Spleen (tissue), 11 donors: ENCODE results near the gene GLDC. TPM values are rescaled to one million over a fixed set of nuclear protein-coding genes. Genes with fewer than 3 reads are reported as not detected.

Source experiments
- DNase-seq: peaks from one replicate; pipeline ENCODE4 v3.0.0-alpha.2; 2020
- H3K27ac ChIP-seq, 8 donors: fragments of 200-600 bp; sonication (generic) in 7 of 8; 1 replicate in 4 of 8; 2 replicates in 4 of 8; pipeline versions ENCODE4 v1.5.0 to v1.8.0; 2016 to 2021; ENCODE audit warnings: inconsistent platforms in 4 of 8, mild to moderate bottlenecking in 4 of 8, moderate library complexity in 1 of 8
- H3K27me3 ChIP-seq, 7 donors: fragments of 200-600 bp; sonication (generic) in 6 of 7; replicated peaks in 1 of 7; 1 replicate in 4 of 7; 2 replicates in 3 of 7; pipeline versions ENCODE4 v1.5.0 to v1.8.0; 2016 to 2021; ENCODE audit warnings: inconsistent platforms in 3 of 7, mild to moderate bottlenecking in 1 of 7
- H3K36me3 ChIP-seq, 6 donors: fragments of 200-600 bp; sonication (generic) in 5 of 6; 1 replicate in 4 of 6; 2 replicates in 2 of 6; pipeline versions ENCODE4 v1.5.0 to v1.8.0; 2016 to 2021; ENCODE audit warnings: inconsistent platforms in 2 of 6
- H3K4me1 ChIP-seq, 6 donors: fragments of 200-600 bp; sonication (generic) in 5 of 6; 1 replicate in 3 of 6; 2 replicates in 3 of 6; pipeline versions ENCODE4 v1.5.0 to v1.8.0; 2016 to 2021; ENCODE audit warnings: inconsistent platforms in 3 of 6
- H3K4me3 ChIP-seq, 8 donors: fragments of 200-600 bp; sonication (generic) in 7 of 8; 1 replicate in 4 of 8; 2 replicates in 4 of 8; pipeline versions ENCODE4 v1.5.0 to v1.8.0; 2016 to 2021; ENCODE audit warnings: inconsistent platforms in 4 of 8, mild to moderate bottlenecking in 4 of 8, moderate library complexity in 2 of 8
- H3K9me3 ChIP-seq, 8 donors: fragments of 200-600 bp; sonication (generic) in 7 of 8; 1 replicate in 4 of 8; 2 replicates in 4 of 8; pipeline versions ENCODE4 v1.5.0 to v1.8.0; 2016 to 2021; ENCODE audit warnings: inconsistent platforms in 4 of 8
- POLR2A ChIP-seq, 3 donors: fragments of 450-650 bp; IDR thresholded peaks; one replicate each; pipeline ENCODE4 v1.5.1; 2017; ENCODE audit warnings: antibody characterized with exemption in 3 of 3, mild to moderate bottlenecking in 1 of 3
- POLR2AphosphoS5 ChIP-seq, 3 donors: sonication (generic); formaldehyde crosslinking; IDR thresholded peaks; one replicate each; pipeline ENCODE4 v1.5.1; 2017; ENCODE audit warnings: antibody characterized with exemption in 3 of 3
- WGBS, 5 donors: extraction: QIAGEN DNeasy Blood & Tissue Kit in 3 of 5; methylation state at CpG; one replicate each; pipeline versions ENCODE4 v1.1.5 to v1.1.7; 2013 to 2018; 5-methylcytosine and 5-hydroxymethylcytosine counted together
- intact Hi-C: fragments of 100-400 bp; cut with DNase I; formaldehyde crosslinking; loops from one replicate; pipeline ENCODE4 v1.15.0; 2023; ENCODE audit warnings: low total_unique reads
- polyA plus RNA-seq, 3 donors: library from polyadenylated mRNA; stranded (reverse); fragments of 200-250 nt; gene quantifications; one replicate each; pipeline ENCODE4 v1.2.1, GENCODE V29; 2013
- total RNA-seq, 7 donors: library from RNA; depleted of rRNA in 3 of 7; stranded (reverse); fragments of >200 nt in 3 of 7; fragmentation: NEBNext Ultra II Directional in 4 of 7; extraction: Animal tissue kit (Norgen Biotek cat#: 25700) in 4 of 7; gene quantifications; one replicate each; pipeline versions ENCODE4 v1.1.0 to v1.2.1, GENCODE V29; 2016 to 2021
- TF ChIP-seq, protein P1 (sequence below), 11 experiments: fragments of 200-600 bp in 7 of 11; fragments of 450-650 bp in 4 of 11; sonication (generic) in 4 of 11; IDR thresholded peaks in 8 of 11; conservative IDR thresholded peaks in 3 of 11; 1 replicate in 7 of 11; 2 replicates in 4 of 11; pipeline versions ENCODE4 v1.4.0 to v1.8.0; 2016 to 2021; ENCODE audit warnings: antibody characterized with exemption in 11 of 11, inconsistent platforms in 4 of 11, mild to moderate bottlenecking in 1 of 11
- donor health status: healthy with polysubstance abuse.
- donor health status: DM: no; HTN: no; CAD: no; lungs with moderate emphysema.
- donor health status: DM: no; HTN: no; CAD: no.
- donor health status: Bipolar disorder and iron deficiency.
- donor health status: healthy.
- donor health status: DM: no; HTN: no; CAD: no.
- donor health status: DM: yes; HTN: yes; CAD: no.

GLDC gene
- total and polyA plus RNA-seq, 10 donors: 0.17 to 8.7 (median 0.64) TPM

DNA sequence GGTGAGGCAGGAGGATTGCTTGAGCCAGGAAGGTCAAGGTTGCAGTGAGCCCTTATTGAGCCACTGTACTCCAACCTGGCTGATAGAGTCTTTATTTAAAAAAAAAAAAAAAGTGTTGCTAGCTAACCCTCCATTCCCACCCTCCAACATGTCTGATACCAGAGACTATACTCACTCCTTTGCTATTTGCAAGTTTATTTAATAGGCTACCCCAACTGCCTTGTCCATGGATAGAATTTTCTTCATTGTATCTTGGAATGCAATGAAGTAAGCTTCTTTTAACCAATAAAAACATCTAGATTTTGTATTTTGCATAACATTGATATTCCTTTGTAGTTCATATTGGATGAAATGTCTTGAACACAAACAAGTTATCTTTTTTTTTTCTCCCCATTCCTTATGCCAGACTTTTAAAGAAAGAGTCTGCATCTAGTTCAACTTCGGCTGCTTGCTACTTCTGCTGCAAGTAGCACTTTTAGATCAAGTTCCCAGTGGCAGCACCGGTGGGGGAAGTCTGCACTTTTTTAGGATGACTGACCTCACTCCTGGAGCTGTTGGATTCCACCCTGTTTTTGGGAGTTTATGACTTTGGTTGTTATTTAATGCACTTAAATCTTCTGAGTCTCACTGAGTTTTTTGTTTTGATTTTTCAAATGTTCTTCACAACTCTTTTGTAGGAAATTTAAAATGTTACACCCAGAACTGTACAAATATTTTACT is 120.0 kb downstream of the GLDC start:
- Histone ChIP-seq H3K4me3 (no peak overlapping the region), H3K36me3 (peaks cover 0 to 25% (median 0%) of the 10 kb centered on the region in 6 donors), H3K27ac (no peak overlapping the region), H3K9me3 (peaks cover 5 to 32% (median 25%) of the 10 kb centered on the region in 8 donors), H3K27me3 (no peaks in the 10 kb centered on the region), H3K4me1 (no peaks in the 10 kb centered on the region)
- TF ChIP-seq, protein P1, sequence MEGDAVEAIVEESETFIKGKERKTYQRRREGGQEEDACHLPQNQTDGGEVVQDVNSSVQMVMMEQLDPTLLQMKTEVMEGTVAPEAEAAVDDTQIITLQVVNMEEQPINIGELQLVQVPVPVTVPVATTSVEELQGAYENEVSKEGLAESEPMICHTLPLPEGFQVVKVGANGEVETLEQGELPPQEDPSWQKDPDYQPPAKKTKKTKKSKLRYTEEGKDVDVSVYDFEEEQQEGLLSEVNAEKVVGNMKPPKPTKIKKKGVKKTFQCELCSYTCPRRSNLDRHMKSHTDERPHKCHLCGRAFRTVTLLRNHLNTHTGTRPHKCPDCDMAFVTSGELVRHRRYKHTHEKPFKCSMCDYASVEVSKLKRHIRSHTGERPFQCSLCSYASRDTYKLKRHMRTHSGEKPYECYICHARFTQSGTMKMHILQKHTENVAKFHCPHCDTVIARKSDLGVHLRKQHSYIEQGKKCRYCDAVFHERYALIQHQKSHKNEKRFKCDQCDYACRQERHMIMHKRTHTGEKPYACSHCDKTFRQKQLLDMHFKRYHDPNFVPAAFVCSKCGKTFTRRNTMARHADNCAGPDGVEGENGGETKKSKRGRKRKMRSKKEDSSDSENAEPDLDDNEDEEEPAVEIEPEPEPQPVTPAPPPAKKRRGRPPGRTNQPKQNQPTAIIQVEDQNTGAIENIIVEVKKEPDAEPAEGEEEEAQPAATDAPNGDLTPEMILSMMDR (IDR thresholded peaks at IDR 0.05 in 8 of 11, conservative IDR thresholded peaks at IDR 0.05 in 3 of 11): no peak
- TF ChIP-seq POLR2A (IDR thresholded peaks at IDR 0.05) (no peak), POLR2AphosphoS5 (IDR thresholded peaks at IDR 0.05) (no peak)
- DNase-seq: no peak
- 67 to 82% (median 80%) methylated on average over 2 of the region's 2 CpGs for WGBS, 5 donors
- intact Hi-C loops: no loop called here

DNA sequence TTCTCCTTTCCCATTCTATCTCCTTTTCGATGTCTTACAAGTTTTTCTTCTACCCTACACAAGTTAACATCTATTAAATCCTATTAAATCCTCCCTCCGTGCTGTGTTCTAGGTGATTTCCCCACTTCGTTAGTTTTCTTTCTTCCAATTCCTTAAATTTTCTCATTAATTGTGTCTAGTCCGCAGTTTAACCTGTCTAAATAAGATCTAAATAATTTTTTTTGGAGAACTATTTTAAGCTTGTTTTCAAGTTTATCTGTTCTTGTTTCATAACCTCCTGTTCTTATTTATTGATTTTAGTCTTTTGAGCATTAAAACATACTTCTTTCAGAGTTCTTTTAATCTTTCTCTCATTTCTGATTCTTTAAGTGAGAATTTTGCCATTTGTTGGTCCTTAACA is 123.3 kb downstream of the GLDC start:
- intact Hi-C loops: no loop called here
- TF ChIP-seq POLR2A (IDR thresholded peaks at IDR 0.05): no peak
- no peak for TF ChIP-seq POLR2AphosphoS5 (IDR thresholded peaks at IDR 0.05)
- TF ChIP-seq, protein P1 (IDR thresholded peaks at IDR 0.05 in 8 of 11, conservative IDR thresholded peaks at IDR 0.05 in 3 of 11): no peak
- H3K4me1 ChIP-seq: no peaks in the 10 kb centered on the region
- no peak overlapping the region for H3K4me3 ChIP-seq
- 94 to 98% (median 95%) methylated on average over 4 of the region's 4 CpGs for WGBS, 5 donors
- peaks cover 5 to 42% (median 27%) of the 10 kb centered on the region in 8 donors for H3K9me3 ChIP-seq
- no peak overlapping the region for H3K27ac ChIP-seq
- H3K36me3 ChIP-seq: peaks cover 0 to 38% (median 0%) of the 10 kb centered on the region in 6 donors
- H3K27me3 ChIP-seq: no peaks in the 10 kb centered on the region
- no peak for DNase-seq

DNA sequence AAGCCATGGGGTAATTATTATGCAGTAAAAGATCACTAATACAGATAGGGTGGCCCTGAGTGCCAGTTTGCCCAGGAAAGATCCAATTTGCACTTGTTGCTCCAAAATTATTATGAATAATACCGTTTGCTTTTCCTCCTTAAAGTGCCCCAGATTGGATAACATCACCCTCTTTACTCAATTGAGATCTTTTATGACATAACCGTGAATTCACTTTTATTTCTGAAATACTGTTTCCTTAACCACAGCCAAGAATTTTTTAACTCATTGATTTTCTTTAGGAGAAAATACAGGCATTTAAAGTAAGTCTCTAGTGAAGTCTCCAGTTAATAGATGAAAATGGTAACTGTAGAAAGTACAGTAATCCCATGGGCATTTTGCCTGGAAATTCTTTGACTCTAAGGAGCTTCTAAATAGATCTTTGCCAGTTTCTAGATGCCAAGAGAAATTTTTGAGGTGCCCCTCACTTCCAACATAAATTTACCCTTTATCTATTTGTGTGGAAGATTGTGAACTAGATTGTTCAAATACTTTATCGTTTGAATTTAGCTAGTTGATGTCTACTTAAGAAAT is 133.4 kb downstream of the GLDC start:
- Histone ChIP-seq H3K36me3 (peaks cover 0 to 19% (median 9%) of the 10 kb centered on the region in 6 donors), H3K27ac (no peak overlapping the region), H3K9me3 (no peaks in the 10 kb centered on the region), H3K4me1 (no peaks in the 10 kb centered on the region), H3K4me3 (no peak overlapping the region), H3K27me3 (no peaks in the 10 kb centered on the region)
- no peak for TF ChIP-seq POLR2AphosphoS5 (IDR thresholded peaks at IDR 0.05)
- TF ChIP-seq POLR2A (IDR thresholded peaks at IDR 0.05): no peak
- TF ChIP-seq, protein P1 (IDR thresholded peaks at IDR 0.05 in 8 of 11, conservative IDR thresholded peaks at IDR 0.05 in 3 of 11): no peak
- intact Hi-C loops: no loop called here
- WGBS, 5 donors: 91 to 97% (median 91%) methylated on average over 3 of the region's 3 CpGs
- DNase-seq: no peak

DNA sequence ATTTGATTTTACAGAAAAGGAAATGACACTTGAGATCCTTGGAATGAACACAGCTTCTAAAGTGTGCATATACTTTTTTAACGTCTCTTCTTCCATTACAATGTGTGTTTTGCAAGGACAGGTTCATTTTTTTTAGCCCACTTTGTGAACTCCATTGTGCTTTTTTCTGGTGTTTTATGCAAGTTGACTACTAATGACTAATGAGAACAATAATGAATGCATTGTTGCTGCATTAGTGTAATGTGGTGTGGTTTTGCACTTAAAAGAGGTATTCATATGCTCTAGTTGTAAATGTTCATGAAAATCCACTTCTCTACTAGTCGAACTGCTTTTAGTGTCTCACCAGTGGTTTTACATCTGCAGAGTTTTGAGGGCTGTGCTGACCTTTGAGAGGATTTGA is 139.0 kb downstream of the GLDC start:
- no peak for DNase-seq
- no peaks in the 10 kb centered on the region for H3K4me1 ChIP-seq
- TF ChIP-seq, protein P1 (IDR thresholded peaks at IDR 0.05 in 8 of 11, conservative IDR thresholded peaks at IDR 0.05 in 3 of 11): no peak
- H3K4me3 ChIP-seq: no peak overlapping the region
- intact Hi-C loops: no loop called here
- peaks cover 0 to 73% (median 51%) of the 10 kb centered on the region in 6 donors for H3K36me3 ChIP-seq
- H3K9me3 ChIP-seq: no peaks in the 10 kb centered on the region
- no peaks in the 10 kb centered on the region for H3K27me3 ChIP-seq
- WGBS, 5 donors: 85 to 93% (median 88%) methylated on average over 2 of the region's 2 CpGs
- no peak overlapping the region for H3K27ac ChIP-seq
